AML-193 (cell line): ENCODE measurements around the gene SCAF4.
"Not testable (repeated sequence)": the region's sequence is repeated elsewhere in the genome, so short reads cannot be mapped to it uniquely, and the experiment has no call there.

Experiments used
- DNase-seq, 2 experiments: peaks; one replicate each; lab custom pipeline; 2025; lab: John Stamatoyannopoulos, UW

Gene SCAF4

DNA sequence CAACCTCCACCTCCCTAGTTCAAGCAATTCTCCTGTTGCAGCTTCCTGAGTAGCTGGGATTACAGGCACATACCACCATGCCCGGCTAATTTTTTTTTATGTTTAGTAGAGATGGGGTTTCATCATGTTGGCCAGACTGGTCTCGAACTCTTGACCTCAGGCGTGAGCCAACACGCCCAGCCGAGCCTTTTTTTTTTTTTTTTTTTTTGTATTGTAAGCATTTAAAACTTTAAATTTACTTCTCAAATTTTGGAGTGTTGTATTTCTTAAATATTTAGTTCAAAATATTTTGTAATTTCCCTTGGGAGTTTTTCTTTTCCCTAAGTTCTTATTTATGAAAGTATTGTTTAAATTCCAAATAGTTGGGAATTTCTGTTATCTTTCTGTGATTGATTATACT, 9.2 kb upstream of the SCAF4 start:
- DNase-seq: no peak

DNA sequence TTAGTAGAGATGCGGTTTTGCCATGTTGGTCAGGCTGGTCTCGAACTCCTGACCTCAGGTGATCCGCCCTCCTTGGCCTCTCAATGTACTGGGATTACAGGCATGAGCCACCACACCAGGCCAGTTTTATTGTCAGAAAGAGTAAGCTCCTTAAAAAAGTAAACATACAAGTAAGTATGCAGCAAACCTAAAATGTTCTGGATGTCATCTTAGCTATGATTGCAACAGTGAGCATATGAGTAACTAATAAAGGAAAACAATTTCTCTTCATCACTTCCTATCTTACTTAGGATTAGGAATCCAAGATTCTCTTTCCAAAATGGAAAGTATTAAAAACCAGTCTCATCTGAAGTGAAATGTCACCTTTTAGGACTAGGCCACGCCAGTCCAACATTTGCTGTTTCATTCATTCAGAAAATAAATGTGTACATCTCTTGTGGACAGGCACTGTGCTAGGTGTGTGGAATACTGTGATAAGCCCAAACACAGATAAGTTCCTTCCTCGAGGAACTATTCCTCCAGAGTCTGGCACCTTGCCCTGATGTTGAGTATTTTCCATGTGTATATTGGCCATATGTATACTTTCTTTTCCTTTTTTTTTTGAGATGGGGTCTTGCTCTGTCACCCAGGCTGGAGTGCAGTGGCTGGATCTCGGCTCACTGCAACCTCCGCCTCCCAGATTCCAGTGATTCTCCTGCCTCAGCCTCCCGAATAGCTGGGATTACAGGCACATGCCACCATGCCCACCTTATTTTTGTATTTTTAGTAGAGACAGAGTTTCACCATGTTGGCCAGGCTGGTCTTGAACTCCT, 5.9 kb upstream of the SCAF4 start:
- DNase-seq: not testable (repeated sequence)

DNA sequence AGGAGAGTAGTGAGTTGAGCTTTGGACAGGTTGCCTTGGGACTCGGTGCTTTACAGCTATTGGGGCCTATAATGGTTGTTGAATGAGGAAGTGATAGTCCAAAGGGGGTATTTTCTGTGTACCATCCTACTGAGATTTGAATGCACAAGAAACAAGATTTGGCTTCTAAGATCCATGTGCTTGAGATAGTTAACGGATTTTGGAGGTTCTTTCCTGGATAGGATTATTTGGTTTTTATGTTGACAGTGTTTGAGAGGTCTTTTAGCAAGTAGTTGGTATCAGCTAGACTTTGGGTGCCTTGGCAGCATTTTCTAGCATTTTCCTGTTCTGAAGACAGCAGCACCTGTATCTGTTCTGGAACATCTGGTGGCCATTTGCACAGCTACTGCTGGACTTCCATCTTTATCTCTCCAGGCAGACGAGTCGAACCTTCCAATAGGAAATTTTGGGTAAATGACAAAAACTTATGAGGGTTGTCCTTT, 3.6 kb upstream of the SCAF4 start:
- DNase-seq: no peak

GRCh38 chr21:31733551-31734149, 1.7 kb upstream of the SCAF4 start:
- DNase-seq: no peak

- DNase-seq: no peak
Measured at GRCh38 chr21:31732597-31733550, 956 bp upstream of the SCAF4 start.

- peak in 1 of 2 experiments; percentile 4 for DNase-seq
Measured at GRCh38 chr21:31731056-31731856, 662 bp downstream of the SCAF4 start.

- no peak for DNase-seq
Measured at GRCh38 chr21:31730712-31731055, 1.2 kb downstream of the SCAF4 start.

DNA sequence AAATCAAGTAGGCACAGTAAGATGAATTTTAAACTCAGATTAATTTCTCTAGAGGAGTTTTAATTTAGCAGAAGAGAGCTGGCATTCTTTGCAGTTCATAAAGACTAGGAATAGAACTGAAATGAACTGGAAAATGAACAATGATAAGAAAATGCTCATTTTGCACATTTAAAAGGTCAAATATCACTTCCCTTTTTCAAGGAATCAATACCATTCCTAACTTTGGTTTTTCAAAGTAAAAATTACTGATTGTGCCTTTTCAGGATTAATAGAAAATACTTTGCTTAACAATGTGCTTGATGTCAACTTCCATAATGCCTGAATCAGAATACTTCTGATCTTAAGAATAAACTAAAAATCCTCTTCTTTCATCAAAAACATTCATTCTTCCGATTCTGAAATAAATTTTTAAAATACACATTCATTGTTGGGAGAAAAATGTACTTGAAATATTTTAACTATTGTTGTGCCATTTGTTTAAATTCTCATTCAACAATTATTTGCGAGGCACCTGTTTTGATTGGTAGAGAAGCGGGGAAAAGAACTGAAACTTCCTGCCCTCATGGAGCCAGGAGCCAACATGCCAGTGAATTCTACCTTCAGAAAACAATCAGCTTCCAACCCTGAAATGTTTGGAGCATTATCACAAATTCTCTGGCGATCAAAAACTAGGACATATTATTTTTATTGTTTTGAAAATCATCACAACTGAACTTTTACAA, 2.1 kb downstream of the SCAF4 start:
- no peak for DNase-seq

GRCh38 chr21:31728952-31729351, 3.0 kb downstream of the SCAF4 start:
- no peak for DNase-seq

- no peak for DNase-seq
Measured at GRCh38 chr21:31728191-31728590, 3.7 kb downstream of the SCAF4 start.

GRCh38 chr21:31727181-31727580, 4.7 kb downstream of the SCAF4 start:
- no peak for DNase-seq

DNA sequence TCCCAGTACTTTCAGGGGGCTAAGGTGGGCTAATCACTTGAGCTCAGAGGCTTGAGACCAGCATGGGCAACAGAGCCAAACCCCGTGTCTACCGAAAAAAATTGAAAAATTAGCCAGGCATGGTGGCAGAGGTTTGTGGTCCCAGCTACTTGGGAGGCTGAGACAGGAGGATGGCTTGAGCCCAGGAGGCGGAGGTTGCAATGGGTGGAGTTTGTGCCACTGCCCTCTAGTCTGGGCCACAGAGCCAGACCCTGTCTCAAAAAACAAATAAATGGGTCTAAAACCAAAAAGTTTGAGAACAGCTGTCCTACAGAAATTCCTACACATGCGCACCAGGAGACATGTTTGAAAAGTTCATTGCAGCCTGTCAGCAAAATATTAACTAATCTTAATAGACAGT, 5.5 kb downstream of the SCAF4 start:
- DNase-seq: no peak

DNA sequence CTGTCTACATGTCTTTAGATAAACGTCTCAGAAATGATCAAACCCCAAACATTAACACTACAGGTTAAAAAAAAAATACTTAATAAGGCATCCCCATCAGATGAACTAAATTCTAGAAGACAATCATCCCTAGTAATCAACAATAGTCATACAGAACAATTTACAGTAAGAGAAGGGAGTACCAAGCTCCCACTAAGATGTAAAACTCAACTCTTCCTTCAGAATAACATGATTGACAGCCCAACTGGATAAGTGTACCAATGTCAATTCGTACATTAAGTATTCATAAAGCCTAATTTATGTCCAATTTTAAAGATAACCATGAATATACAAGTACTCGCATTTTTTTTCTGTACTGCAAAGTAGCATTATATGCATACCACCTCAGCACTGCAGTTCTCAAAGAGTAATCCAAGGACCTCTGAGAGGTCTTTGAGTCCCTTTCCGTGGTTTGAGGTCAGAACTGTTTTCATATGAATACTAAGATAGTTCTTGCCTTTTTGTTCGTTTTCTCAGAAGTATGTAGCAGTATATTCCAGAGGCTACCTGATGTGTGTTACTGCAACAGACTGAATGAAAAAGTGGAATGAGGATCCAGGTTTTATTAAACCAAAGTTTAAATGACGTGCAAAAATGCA, 6.6 kb downstream of the SCAF4 start:
- no peak for DNase-seq

GRCh38 chr21:31724552-31724951, 7.4 kb downstream of the SCAF4 start:
- no peak for DNase-seq

GRCh38 chr21:31721381-31721780, 10.5 kb downstream of the SCAF4 start:
- no peak for DNase-seq

- DNase-seq: no peak
Measured at GRCh38 chr21:31720739-31721138, 11.2 kb downstream of the SCAF4 start.

GRCh38 chr21:31720330-31720729, 11.6 kb downstream of the SCAF4 start:
- DNase-seq: no peak

- DNase-seq: no peak
Measured at GRCh38 chr21:31716106-31716505, 15.8 kb downstream of the SCAF4 start.

DNA sequence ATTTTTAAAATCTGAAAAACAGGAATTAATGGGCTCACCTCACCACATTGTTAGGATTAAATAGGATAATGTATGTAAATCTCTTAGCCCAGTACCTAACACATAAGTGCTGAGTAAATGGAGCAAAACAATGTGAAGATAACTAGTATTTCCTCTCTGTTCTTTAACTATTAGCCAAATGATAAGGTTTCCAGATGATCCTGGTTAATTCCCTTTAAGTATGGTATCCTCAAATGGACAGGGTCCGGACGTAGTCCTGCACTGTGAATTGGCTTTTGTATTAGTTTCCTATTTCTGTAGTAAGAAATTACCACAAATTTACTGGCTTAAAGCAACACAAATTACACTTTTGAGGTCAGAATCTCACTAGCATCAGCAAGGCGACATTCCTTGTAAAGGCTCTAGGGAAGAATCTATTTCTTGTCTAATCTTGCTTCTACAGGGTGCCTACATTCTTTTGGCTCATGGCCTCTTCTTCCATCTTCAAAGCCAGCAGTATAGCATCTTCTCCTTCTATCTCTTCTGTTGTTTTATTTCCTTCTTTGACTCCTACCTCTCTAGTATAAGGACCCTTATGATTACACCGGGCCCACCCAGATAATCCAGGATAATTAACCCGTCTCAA, 17.1 kb downstream of the SCAF4 start:
- DNase-seq: no peak
